HEK293 (cell line): ENCODE data around the gene SPRR4.

Source experiments
- CTCF ChIA-PET: fragments of 350-600 bp; formaldehyde crosslinking; extraction: SDS; loops from one replicate; lab custom pipeline; 2021; ENCODE audit warnings: antibody characterized with exemption; lab: Yijun Ruan, JAX
- POLR2A ChIA-PET: fragments of 300-600 bp; formaldehyde crosslinking; extraction: SDS; loops from one replicate; lab custom pipeline; 2020; ENCODE audit warnings: antibody characterized with exemption, inconsistent platforms; lab: Yijun Ruan, JAX
- H3K27ac ChIP-seq: fragments of 200-500 bp; sonication (Bioruptor generic); 2 replicates; pipeline ENCODE4 v1.5.1; 2014; ENCODE audit warnings: low read depth, low read length, control low read depth, inconsistent platforms; ENCODE audit errors: extremely low read depth
- H3K36me3 ChIP-seq, 2 experiments: fragments of 200-500 bp in 1 of 2; sonication (Bioruptor generic) in 1 of 2; 1 replicate in 1 of 2; 2 replicates in 1 of 2; pipeline ENCODE4 v1.5.1; 2014 to 2017; ENCODE audit warnings: inconsistent platforms in 2 of 2, low read length in 2 of 2; ENCODE audit not compliant: control insufficient read depth in 2 of 2, insufficient read depth in 1 of 2
- H3K4me1 ChIP-seq: fragments of 200-500 bp; sonication (Bioruptor generic); 2 replicates; pipeline ENCODE4 v1.5.1; 2014; ENCODE audit warnings: mild to moderate bottlenecking, low read length, inconsistent platforms; ENCODE audit not compliant: control insufficient read depth, insufficient read depth
- H3K4me3 ChIP-seq: 2 replicates; pipeline ENCODE4 v1.5.1; 2011; ENCODE audit warnings: low read depth, mild to moderate bottlenecking, control low read depth, low read length, moderate library complexity
- H3K9me3 ChIP-seq: fragments of 200-500 bp; sonication (Bioruptor generic); 2 replicates; pipeline ENCODE4 v1.5.1; 2014; ENCODE audit warnings: low read depth, low read length, inconsistent platforms; ENCODE audit not compliant: control insufficient read depth, insufficient read depth
- GLIS1 ChIP-seq: fragments of 450-650 bp; formaldehyde crosslinking; IDR thresholded peaks from 2 replicates; pipeline ENCODE4 v1.5.1; 2016; ENCODE audit warnings: missing biosample characterization, missing genetic modification characterization
- GLIS2 ChIP-seq: fragments of 450-650 bp; formaldehyde crosslinking; IDR thresholded peaks from 2 replicates; pipeline ENCODE4 v1.5.1; 2016; ENCODE audit warnings: missing biosample characterization, missing genetic modification characterization
- HOXD13 ChIP-seq: sonication (generic); formaldehyde crosslinking; IDR thresholded peaks from 2 replicates; pipeline ENCODE4 v1.8.0; 2022; ENCODE audit warnings: missing genetic modification reagents, borderline replicate concordance
- IKZF3 ChIP-seq: fragments of 450-650 bp; IDR thresholded peaks from 2 replicates; pipeline ENCODE4 v1.5.0; 2018; ENCODE audit warnings: missing biosample characterization, mild to moderate bottlenecking, missing genetic modification characterization, moderate library complexity
- KLF9 ChIP-seq: fragments of 450-650 bp; formaldehyde crosslinking; IDR thresholded peaks from 2 replicates; pipeline ENCODE4 v1.5.1; 2016; ENCODE audit warnings: missing biosample characterization, missing genetic modification characterization, low read depth
- SETDB1 ChIP-seq: IDR thresholded peaks from one replicate; pipeline ENCODE4 v1.6.1; 2017; ENCODE audit warnings: mild to moderate bottlenecking, low read length, moderate library complexity, mixed read lengths; ENCODE audit not compliant: insufficient read length
- ZNF16 ChIP-seq: fragments of 450-650 bp; formaldehyde crosslinking; IDR thresholded peaks from 2 replicates; pipeline ENCODE4 v1.5.1; 2016; ENCODE audit warnings: low read depth, missing biosample characterization, missing genetic modification characterization
- ZNF211 ChIP-seq: fragments of 450-650 bp; formaldehyde crosslinking; IDR thresholded peaks from 2 replicates; pipeline ENCODE4 v1.5.1; 2016; ENCODE audit warnings: low read depth, missing biosample characterization, missing genetic modification characterization
- ZNF394 ChIP-seq: fragments of 450-650 bp; formaldehyde crosslinking; IDR thresholded peaks from 2 replicates; pipeline ENCODE4 v1.5.1; 2016; ENCODE audit warnings: missing biosample characterization, missing genetic modification characterization, mild to moderate bottlenecking, moderate library complexity, borderline replicate concordance
- ZNF48 ChIP-seq: fragments of 450-650 bp; formaldehyde crosslinking; IDR thresholded peaks from 2 replicates; pipeline ENCODE4 v1.5.1; 2016; ENCODE audit warnings: missing biosample characterization, missing genetic modification characterization
- ZNF791 ChIP-seq: fragments of 450-650 bp; formaldehyde crosslinking; IDR thresholded peaks from 2 replicates; pipeline ENCODE4 v1.5.1; 2016; ENCODE audit warnings: missing biosample characterization, missing genetic modification characterization
- TF ChIP-seq, protein P1 (sequence below): fragments of 450-650 bp; formaldehyde crosslinking; IDR thresholded peaks from 2 replicates; pipeline ENCODE4 v1.5.1; 2016; ENCODE audit warnings: missing biosample characterization, missing genetic modification characterization
- TF ChIP-seq, protein P2 (sequence below): fragments of 450-650 bp; formaldehyde crosslinking; IDR thresholded peaks from 2 replicates; pipeline ENCODE4 v1.5.1; 2016; ENCODE audit warnings: missing biosample characterization, missing genetic modification characterization
- TF ChIP-seq, protein P3 (sequence below): fragments of 450-650 bp; formaldehyde crosslinking; IDR thresholded peaks from 2 replicates; pipeline ENCODE4 v1.5.1; 2017; ENCODE audit warnings: missing biosample characterization, missing genetic modification characterization
- TF ChIP-seq, protein P4 (sequence below): fragments of 450-650 bp; formaldehyde crosslinking; optimal IDR thresholded peaks from 2 replicates; pipeline ENCODE3; 2016; ENCODE audit warnings: missing biosample characterization, mild to moderate bottlenecking, missing genetic modification characterization
- TF ChIP-seq, protein P5 (sequence below): fragments of 450-650 bp; formaldehyde crosslinking; IDR thresholded peaks from 2 replicates; pipeline ENCODE4 v1.5.1; 2016; ENCODE audit warnings: missing biosample characterization, missing genetic modification characterization, borderline replicate concordance

Gene SPRR4

DNA sequence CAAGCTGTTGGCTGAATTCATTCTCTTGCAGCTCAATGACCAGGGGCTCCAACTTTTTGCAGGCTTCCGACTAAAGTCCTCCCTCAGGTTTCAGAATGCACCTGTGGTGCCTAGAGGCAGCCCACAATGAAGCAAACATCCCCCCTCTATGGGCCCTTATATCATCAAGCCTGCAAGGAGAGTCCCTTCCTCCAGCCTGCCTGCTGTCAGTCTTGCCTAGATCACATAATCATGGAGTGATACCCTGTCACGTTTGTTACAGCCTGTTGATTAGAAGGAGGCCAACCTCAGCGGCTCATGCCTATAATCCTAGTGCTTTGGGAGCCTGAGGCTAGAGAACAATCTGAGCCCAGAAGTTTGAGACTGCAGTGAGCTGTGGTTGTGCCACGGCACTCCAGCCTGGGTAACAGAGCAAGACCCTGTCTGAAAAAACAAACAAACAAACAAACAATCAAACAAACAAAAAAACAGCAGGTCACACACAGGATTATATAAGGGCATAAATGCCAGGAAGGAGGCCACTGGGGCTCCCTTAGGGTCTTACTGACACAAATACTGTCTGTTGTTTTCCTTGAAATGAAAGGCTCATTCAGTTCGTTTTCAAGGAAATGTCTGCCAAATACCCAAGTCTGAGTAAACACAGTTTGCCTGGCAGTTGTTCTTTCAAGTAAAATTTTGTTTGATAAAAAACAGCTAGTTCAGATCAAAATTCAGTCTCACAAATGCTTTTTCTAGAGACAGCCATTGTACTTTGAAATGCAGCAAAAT is 26.4 kb downstream of the SPRR4 start:
- Histone ChIP-seq H3K36me3 (no peaks in the 10 kb centered on the region), H3K4me1 (no peaks in the 10 kb centered on the region), H3K4me3 (no peak overlapping the region), H3K9me3 (no peaks in the 10 kb centered on the region), H3K27ac (no peak overlapping the region)
- ChIA-PET POLR2A (no interaction called here), CTCF (interaction anchor here (0.6 kb wide), 1 partner anchor 259 kb away, joined by 3 read pairs; no protein-coding TSS in a partner anchor)
- TF ChIP-seq ZNF16 (tag by site-specific recombination): no peak
- no peak for TF ChIP-seq SETDB1
- TF ChIP-seq IKZF3 (tag by site-specific recombination): no peak
- TF ChIP-seq ZNF791 (tag by site-specific recombination): no peak
- TF ChIP-seq ZNF394 (tag by site-specific recombination): no peak
- TF ChIP-seq GLIS2 (tag by site-specific recombination): no peak
- TF ChIP-seq HOXD13: no peak
- TF ChIP-seq KLF9 (tag by site-specific recombination): no peak

DNA sequence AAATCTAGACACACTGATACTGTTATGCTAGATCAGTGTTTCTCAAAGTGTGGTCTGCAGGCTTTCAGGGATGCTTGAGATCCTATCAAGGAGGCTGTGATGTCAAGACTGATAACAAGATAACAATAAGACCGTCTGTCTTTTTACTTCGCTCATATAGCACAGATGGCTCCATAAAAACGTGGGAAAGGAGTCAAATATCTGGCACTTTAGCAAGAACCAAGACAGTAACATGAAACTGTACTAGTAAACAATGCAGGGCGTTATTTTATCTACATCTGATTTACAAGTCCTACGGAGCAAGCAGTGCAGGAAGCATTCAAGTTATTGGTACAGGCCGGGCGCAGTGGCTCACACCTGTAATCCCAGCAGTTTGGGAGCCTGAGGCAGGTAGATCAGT is 27.5 kb downstream of the SPRR4 start:
- ChIA-PET POLR2A (no interaction called here), CTCF (no interaction called here)
- TF ChIP-seq, protein P1, sequence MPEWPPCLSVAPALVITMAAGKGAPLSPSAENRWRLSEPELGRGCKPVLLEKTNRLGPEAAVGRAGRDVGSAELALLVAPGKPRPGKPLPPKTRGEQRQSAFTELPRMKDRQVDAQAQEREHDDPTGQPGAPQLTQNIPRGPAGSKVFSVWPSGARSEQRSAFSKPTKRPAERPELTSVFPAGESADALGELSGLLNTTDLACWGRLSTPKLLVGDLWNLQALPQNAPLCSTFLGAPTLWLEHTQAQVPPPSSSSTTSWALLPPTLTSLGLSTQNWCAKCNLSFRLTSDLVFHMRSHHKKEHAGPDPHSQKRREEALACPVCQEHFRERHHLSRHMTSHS: no peak
- TF ChIP-seq ZNF211 (tag by site-specific recombination) (no peak), ZNF791 (tag by site-specific recombination) (no peak), ZNF48 (no peak), GLIS1 (tag by site-specific recombination) (no peak)
- TF ChIP-seq, protein P2, sequence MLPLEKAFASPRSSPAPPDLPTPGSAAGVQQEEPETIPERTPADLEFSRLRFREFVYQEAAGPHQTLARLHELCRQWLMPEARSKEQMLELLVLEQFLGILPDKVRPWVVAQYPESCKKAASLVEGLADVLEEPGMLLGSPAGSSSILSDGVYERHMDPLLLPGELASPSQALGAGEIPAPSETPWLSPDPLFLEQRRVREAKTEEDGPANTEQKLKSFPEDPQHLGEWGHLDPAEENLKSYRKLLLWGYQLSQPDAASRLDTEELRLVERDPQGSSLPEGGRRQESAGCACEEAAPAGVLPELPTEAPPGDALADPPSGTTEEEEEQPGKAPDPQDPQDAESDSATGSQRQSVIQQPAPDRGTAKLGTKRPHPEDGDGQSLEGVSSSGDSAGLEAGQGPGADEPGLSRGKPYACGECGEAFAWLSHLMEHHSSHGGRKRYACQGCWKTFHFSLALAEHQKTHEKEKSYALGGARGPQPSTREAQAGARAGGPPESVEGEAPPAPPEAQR (tag by site-specific recombination): no peak
- TF ChIP-seq, protein P3, sequence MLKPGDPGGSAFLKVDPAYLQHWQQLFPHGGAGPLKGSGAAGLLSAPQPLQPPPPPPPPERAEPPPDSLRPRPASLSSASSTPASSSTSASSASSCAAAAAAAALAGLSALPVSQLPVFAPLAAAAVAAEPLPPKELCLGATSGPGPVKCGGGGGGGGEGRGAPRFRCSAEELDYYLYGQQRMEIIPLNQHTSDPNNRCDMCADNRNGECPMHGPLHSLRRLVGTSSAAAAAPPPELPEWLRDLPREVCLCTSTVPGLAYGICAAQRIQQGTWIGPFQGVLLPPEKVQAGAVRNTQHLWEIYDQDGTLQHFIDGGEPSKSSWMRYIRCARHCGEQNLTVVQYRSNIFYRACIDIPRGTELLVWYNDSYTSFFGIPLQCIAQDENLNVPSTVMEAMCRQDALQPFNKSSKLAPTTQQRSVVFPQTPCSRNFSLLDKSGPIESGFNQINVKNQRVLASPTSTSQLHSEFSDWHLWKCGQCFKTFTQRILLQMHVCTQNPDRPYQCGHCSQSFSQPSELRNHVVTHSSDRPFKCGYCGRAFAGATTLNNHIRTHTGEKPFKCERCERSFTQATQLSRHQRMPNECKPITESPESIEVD: no peak
- TF ChIP-seq, protein P4, sequence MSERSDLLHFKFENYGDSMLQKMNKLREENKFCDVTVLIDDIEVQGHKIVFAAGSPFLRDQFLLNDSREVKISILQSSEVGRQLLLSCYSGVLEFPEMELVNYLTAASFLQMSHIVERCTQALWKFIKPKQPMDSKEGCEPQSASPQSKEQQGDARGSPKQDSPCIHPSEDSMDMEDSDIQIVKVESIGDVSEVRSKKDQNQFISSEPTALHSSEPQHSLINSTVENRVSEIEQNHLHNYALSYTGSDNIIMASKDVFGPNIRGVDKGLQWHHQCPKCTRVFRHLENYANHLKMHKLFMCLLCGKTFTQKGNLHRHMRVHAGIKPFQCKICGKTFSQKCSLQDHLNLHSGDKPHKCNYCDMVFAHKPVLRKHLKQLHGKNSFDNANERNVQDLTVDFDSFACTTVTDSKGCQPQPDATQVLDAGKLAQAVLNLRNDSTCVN (tag by site-specific recombination): no peak
- TF ChIP-seq, protein P5, sequence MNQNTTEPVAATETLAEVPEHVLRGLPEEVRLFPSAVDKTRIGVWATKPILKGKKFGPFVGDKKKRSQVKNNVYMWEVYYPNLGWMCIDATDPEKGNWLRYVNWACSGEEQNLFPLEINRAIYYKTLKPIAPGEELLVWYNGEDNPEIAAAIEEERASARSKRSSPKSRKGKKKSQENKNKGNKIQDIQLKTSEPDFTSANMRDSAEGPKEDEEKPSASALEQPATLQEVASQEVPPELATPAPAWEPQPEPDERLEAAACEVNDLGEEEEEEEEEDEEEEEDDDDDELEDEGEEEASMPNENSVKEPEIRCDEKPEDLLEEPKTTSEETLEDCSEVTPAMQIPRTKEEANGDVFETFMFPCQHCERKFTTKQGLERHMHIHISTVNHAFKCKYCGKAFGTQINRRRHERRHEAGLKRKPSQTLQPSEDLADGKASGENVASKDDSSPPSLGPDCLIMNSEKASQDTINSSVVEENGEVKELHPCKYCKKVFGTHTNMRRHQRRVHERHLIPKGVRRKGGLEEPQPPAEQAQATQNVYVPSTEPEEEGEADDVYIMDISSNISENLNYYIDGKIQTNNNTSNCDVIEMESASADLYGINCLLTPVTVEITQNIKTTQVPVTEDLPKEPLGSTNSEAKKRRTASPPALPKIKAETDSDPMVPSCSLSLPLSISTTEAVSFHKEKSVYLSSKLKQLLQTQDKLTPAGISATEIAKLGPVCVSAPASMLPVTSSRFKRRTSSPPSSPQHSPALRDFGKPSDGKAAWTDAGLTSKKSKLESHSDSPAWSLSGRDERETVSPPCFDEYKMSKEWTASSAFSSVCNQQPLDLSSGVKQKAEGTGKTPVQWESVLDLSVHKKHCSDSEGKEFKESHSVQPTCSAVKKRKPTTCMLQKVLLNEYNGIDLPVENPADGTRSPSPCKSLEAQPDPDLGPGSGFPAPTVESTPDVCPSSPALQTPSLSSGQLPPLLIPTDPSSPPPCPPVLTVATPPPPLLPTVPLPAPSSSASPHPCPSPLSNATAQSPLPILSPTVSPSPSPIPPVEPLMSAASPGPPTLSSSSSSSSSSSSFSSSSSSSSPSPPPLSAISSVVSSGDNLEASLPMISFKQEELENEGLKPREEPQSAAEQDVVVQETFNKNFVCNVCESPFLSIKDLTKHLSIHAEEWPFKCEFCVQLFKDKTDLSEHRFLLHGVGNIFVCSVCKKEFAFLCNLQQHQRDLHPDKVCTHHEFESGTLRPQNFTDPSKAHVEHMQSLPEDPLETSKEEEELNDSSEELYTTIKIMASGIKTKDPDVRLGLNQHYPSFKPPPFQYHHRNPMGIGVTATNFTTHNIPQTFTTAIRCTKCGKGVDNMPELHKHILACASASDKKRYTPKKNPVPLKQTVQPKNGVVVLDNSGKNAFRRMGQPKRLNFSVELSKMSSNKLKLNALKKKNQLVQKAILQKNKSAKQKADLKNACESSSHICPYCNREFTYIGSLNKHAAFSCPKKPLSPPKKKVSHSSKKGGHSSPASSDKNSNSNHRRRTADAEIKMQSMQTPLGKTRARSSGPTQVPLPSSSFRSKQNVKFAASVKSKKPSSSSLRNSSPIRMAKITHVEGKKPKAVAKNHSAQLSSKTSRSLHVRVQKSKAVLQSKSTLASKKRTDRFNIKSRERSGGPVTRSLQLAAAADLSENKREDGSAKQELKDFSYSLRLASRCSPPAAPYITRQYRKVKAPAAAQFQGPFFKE (tag by site-specific recombination): no peak
- Histone ChIP-seq H3K4me3 (no peak overlapping the region), H3K36me3 (no peaks in the 10 kb centered on the region), H3K4me1 (no peaks in the 10 kb centered on the region), H3K27ac (no peak overlapping the region), H3K9me3 (no peaks in the 10 kb centered on the region)
